ENCODE results near the gene CTNNA3.
"Not testable (repeated sequence)": the region's sequence is repeated elsewhere in the genome, so short reads cannot be mapped to it uniquely, and the experiment has no call there.

The CTNNA3 gene

GRCh38 chr10:67438605-67439304 is 257.2 kb downstream of the CTNNA3 start:
- H3K27me3 ChIP-seq (replicated peaks; ENCODE audit: control insufficient read depth, insufficient read depth, low read length, poor library complexity, severe bottlenecking), result no peaks in the 10 kb centered on the region
- no peaks in the 10 kb centered on the region for H3K9me3 ChIP-seq (ENCODE audit: control insufficient read depth, low read length)
- DNase-seq, result no peak
- H3K4me1 ChIP-seq (ENCODE audit: control insufficient read depth, insufficient read depth, low read length, poor library complexity, severe bottlenecking), result no peaks in the 10 kb centered on the region
- no peak overlapping the region for H3K27ac ChIP-seq (ENCODE audit: insufficient read depth, low read length, poor library complexity, severe bottlenecking)
- H3K4me3 ChIP-seq (ENCODE audit: insufficient read depth, low read depth, low read length, poor library complexity, severe bottlenecking), result no peak overlapping the region
- no peaks in the 10 kb centered on the region for H3K36me3 ChIP-seq (ENCODE audit: control insufficient read depth, insufficient read depth, low read length)

GRCh38 chr10:67433276-67433675 is 262.7 kb downstream of the CTNNA3 start:
- no peak overlapping the region for H3K27ac ChIP-seq (ENCODE audit: insufficient read depth, low read length, poor library complexity, severe bottlenecking)
- no peaks in the 10 kb centered on the region for H3K27me3 ChIP-seq (replicated peaks; ENCODE audit: control insufficient read depth, insufficient read depth, low read length, poor library complexity, severe bottlenecking)
- H3K4me3 ChIP-seq (ENCODE audit: insufficient read depth, low read depth, low read length, poor library complexity, severe bottlenecking), result no peak overlapping the region
- H3K9me3 ChIP-seq (ENCODE audit: control insufficient read depth, low read length), result no peaks in the 10 kb centered on the region
- H3K36me3 ChIP-seq (ENCODE audit: control insufficient read depth, insufficient read depth, low read length), result no peaks in the 10 kb centered on the region
- no peaks in the 10 kb centered on the region for H3K4me1 ChIP-seq (ENCODE audit: control insufficient read depth, insufficient read depth, low read length, poor library complexity, severe bottlenecking)
- DNase-seq, result no peak

GRCh38 chr10:67402620-67403019 is 293.4 kb downstream of the CTNNA3 start:
- no peaks in the 10 kb centered on the region for H3K4me1 ChIP-seq (ENCODE audit: control insufficient read depth, insufficient read depth, low read length, poor library complexity, severe bottlenecking)
- no peaks in the 10 kb centered on the region for H3K36me3 ChIP-seq (ENCODE audit: control insufficient read depth, insufficient read depth, low read length)
- DNase-seq, result no peak
- H3K27me3 ChIP-seq (replicated peaks; ENCODE audit: control insufficient read depth, insufficient read depth, low read length, poor library complexity, severe bottlenecking), result no peaks in the 10 kb centered on the region
- H3K4me3 ChIP-seq (ENCODE audit: insufficient read depth, low read depth, low read length, poor library complexity, severe bottlenecking), result no peak overlapping the region
- no peak overlapping the region for H3K27ac ChIP-seq (ENCODE audit: insufficient read depth, low read length, poor library complexity, severe bottlenecking)
- no peaks in the 10 kb centered on the region for H3K9me3 ChIP-seq (ENCODE audit: control insufficient read depth, low read length)

GRCh38 chr10:67401711-67402110 is 294.3 kb downstream of the CTNNA3 start:
- no peak for DNase-seq
- Histone ChIP-seq H3K36me3 (ENCODE audit: control insufficient read depth, insufficient read depth, low read length) (no peaks in the 10 kb centered on the region), H3K9me3 (ENCODE audit: control insufficient read depth, low read length) (no peaks in the 10 kb centered on the region), H3K27me3 (replicated peaks; ENCODE audit: control insufficient read depth, insufficient read depth, low read length, poor library complexity, severe bottlenecking) (no peaks in the 10 kb centered on the region), H3K27ac (ENCODE audit: insufficient read depth, low read length, poor library complexity, severe bottlenecking) (no peak overlapping the region), H3K4me3 (ENCODE audit: insufficient read depth, low read depth, low read length, poor library complexity, severe bottlenecking) (no peak overlapping the region), H3K4me1 (ENCODE audit: control insufficient read depth, insufficient read depth, low read length, poor library complexity, severe bottlenecking) (no peaks in the 10 kb centered on the region)

GRCh38 chr10:67386841-67387533 is 309.0 kb downstream of the CTNNA3 start:
- not testable (repeated sequence) for H3K27ac ChIP-seq (ENCODE audit: insufficient read depth, low read length, poor library complexity, severe bottlenecking); H3K4me3 ChIP-seq (ENCODE audit: insufficient read depth, low read depth, low read length, poor library complexity, severe bottlenecking); H3K27me3 ChIP-seq (replicated peaks; ENCODE audit: control insufficient read depth, insufficient read depth, low read length, poor library complexity, severe bottlenecking); H3K36me3 ChIP-seq (ENCODE audit: control insufficient read depth, insufficient read depth, low read length); H3K9me3 ChIP-seq (ENCODE audit: control insufficient read depth, low read length); H3K4me1 ChIP-seq (ENCODE audit: control insufficient read depth, insufficient read depth, low read length, poor library complexity, severe bottlenecking); DNase-seq

- Histone ChIP-seq H3K4me1 (ENCODE audit: control insufficient read depth, insufficient read depth, low read length, poor library complexity, severe bottlenecking) (no peaks in the 10 kb centered on the region), H3K9me3 (ENCODE audit: control insufficient read depth, low read length) (no peaks in the 10 kb centered on the region), H3K4me3 (ENCODE audit: insufficient read depth, low read depth, low read length, poor library complexity, severe bottlenecking) (no peak overlapping the region), H3K27ac (ENCODE audit: insufficient read depth, low read length, poor library complexity, severe bottlenecking) (no peak overlapping the region), H3K27me3 (replicated peaks; ENCODE audit: control insufficient read depth, insufficient read depth, low read length, poor library complexity, severe bottlenecking) (no peaks in the 10 kb centered on the region), H3K36me3 (ENCODE audit: control insufficient read depth, insufficient read depth, low read length) (no peaks in the 10 kb centered on the region)
- no peak for DNase-seq
These were observed 309.7 kb downstream of the CTNNA3 start for GRCh38 chr10:67386260-67386659.

GRCh38 chr10:67385566-67385965 is 310.4 kb downstream of the CTNNA3 start:
- H3K9me3 ChIP-seq (ENCODE audit: control insufficient read depth, low read length), result no peaks in the 10 kb centered on the region
- no peaks in the 10 kb centered on the region for H3K4me1 ChIP-seq (ENCODE audit: control insufficient read depth, insufficient read depth, low read length, poor library complexity, severe bottlenecking)
- no peaks in the 10 kb centered on the region for H3K27me3 ChIP-seq (replicated peaks; ENCODE audit: control insufficient read depth, insufficient read depth, low read length, poor library complexity, severe bottlenecking)
- no peak overlapping the region for H3K4me3 ChIP-seq (ENCODE audit: insufficient read depth, low read depth, low read length, poor library complexity, severe bottlenecking)
- H3K36me3 ChIP-seq (ENCODE audit: control insufficient read depth, insufficient read depth, low read length), result no peaks in the 10 kb centered on the region
- DNase-seq, result no peak
- H3K27ac ChIP-seq (ENCODE audit: insufficient read depth, low read length, poor library complexity, severe bottlenecking), result no peak overlapping the region

- H3K36me3 ChIP-seq (ENCODE audit: control insufficient read depth, insufficient read depth, low read length), result no peaks in the 10 kb centered on the region
- no peak for DNase-seq
- H3K27me3 ChIP-seq (replicated peaks; ENCODE audit: control insufficient read depth, insufficient read depth, low read length, poor library complexity, severe bottlenecking), result no peaks in the 10 kb centered on the region
- no peaks in the 10 kb centered on the region for H3K9me3 ChIP-seq (ENCODE audit: control insufficient read depth, low read length)
- H3K4me3 ChIP-seq (ENCODE audit: insufficient read depth, low read depth, low read length, poor library complexity, severe bottlenecking), result no peak overlapping the region
- H3K4me1 ChIP-seq (ENCODE audit: control insufficient read depth, insufficient read depth, low read length, poor library complexity, severe bottlenecking), result no peaks in the 10 kb centered on the region
- no peak overlapping the region for H3K27ac ChIP-seq (ENCODE audit: insufficient read depth, low read length, poor library complexity, severe bottlenecking)
These were observed 310.9 kb downstream of the CTNNA3 start for GRCh38 chr10:67385089-67385488.

GRCh38 chr10:67331121-67331910 is 364.7 kb downstream of the CTNNA3 start:
- H3K27ac ChIP-seq (ENCODE audit: insufficient read depth, low read length, poor library complexity, severe bottlenecking), result no peak overlapping the region
- H3K4me3 ChIP-seq (ENCODE audit: insufficient read depth, low read depth, low read length, poor library complexity, severe bottlenecking), result no peak overlapping the region
- no peaks in the 10 kb centered on the region for H3K36me3 ChIP-seq (ENCODE audit: control insufficient read depth, insufficient read depth, low read length)
- no peaks in the 10 kb centered on the region for H3K4me1 ChIP-seq (ENCODE audit: control insufficient read depth, insufficient read depth, low read length, poor library complexity, severe bottlenecking)
- DNase-seq, result no peak
- H3K9me3 ChIP-seq (ENCODE audit: control insufficient read depth, low read length), result no peaks in the 10 kb centered on the region
- no peaks in the 10 kb centered on the region for H3K27me3 ChIP-seq (replicated peaks; ENCODE audit: control insufficient read depth, insufficient read depth, low read length, poor library complexity, severe bottlenecking)
